ENCODE measurements around the gene SMARCD2.
"Not testable (repeated sequence)": the region's sequence is repeated elsewhere in the genome, so short reads cannot be mapped to it uniquely, and the experiment has no call there.

SMARCD2 gene

GRCh38 chr17:63853260-63853659 lies 10.8 kb upstream of the SMARCD2 start:
- in situ Hi-C loops (cut with MboI; ENCODE audit: low sequenced_read_pairs): no loop called here

- in situ Hi-C loops (cut with MboI; ENCODE audit: low sequenced_read_pairs): no loop called here
Observed at GRCh38 chr17:63850401-63850800, 7.9 kb upstream of the SMARCD2 start.

- in situ Hi-C loops (cut with MboI; ENCODE audit: low sequenced_read_pairs): no loop called here
Observed at GRCh38 chr17:63848834-63849689, 6.6 kb upstream of the SMARCD2 start.

GRCh38 chr17:63847525-63848249 lies 5.2 kb upstream of the SMARCD2 start:
- in situ Hi-C loops (cut with MboI; ENCODE audit: low sequenced_read_pairs): no loop called here

GRCh38 chr17:63845509-63845908 lies 3.0 kb upstream of the SMARCD2 start:
- in situ Hi-C loops (cut with MboI; ENCODE audit: low sequenced_read_pairs): no loop called here

- in situ Hi-C loops (cut with MboI; ENCODE audit: low sequenced_read_pairs): no loop called here
Observed at GRCh38 chr17:63843910-63844677, 1.6 kb upstream of the SMARCD2 start.

- in situ Hi-C loops (cut with MboI; ENCODE audit: low sequenced_read_pairs): not testable (repeated sequence)
Observed at GRCh38 chr17:63843387-63843888, 953 bp upstream of the SMARCD2 start.

GRCh38 chr17:63842173-63842539 lies 329 bp downstream of the SMARCD2 start:
- in situ Hi-C loops (cut with MboI; ENCODE audit: low sequenced_read_pairs): no loop called here

GRCh38 chr17:63841350-63842172 lies 924 bp downstream of the SMARCD2 start:
- in situ Hi-C loops (cut with MboI; ENCODE audit: low sequenced_read_pairs): no loop called here

- in situ Hi-C loops (cut with MboI; ENCODE audit: low sequenced_read_pairs): no loop called here
Observed at GRCh38 chr17:63840591-63841349, 1.7 kb downstream of the SMARCD2 start.

- in situ Hi-C loops (cut with MboI; ENCODE audit: low sequenced_read_pairs): no loop called here
Observed at GRCh38 chr17:63838631-63839171, 3.8 kb downstream of the SMARCD2 start.

- in situ Hi-C loops (cut with MboI; ENCODE audit: low sequenced_read_pairs): no loop called here
Observed at GRCh38 chr17:63837962-63838600, 4.4 kb downstream of the SMARCD2 start.

GRCh38 chr17:63837480-63837879 lies 5.0 kb downstream of the SMARCD2 start:
- in situ Hi-C loops (cut with MboI; ENCODE audit: low sequenced_read_pairs): no loop called here

GRCh38 chr17:63836811-63837210 lies 5.7 kb downstream of the SMARCD2 start:
- in situ Hi-C loops (cut with MboI; ENCODE audit: low sequenced_read_pairs): no loop called here

- in situ Hi-C loops (cut with MboI; ENCODE audit: low sequenced_read_pairs): no loop called here
Observed at GRCh38 chr17:63835167-63835720, 7.2 kb downstream of the SMARCD2 start.

GRCh38 chr17:63834431-63835166 lies 7.9 kb downstream of the SMARCD2 start:
- in situ Hi-C loops (cut with MboI; ENCODE audit: low sequenced_read_pairs): no loop called here

GRCh38 chr17:63833741-63834373 lies 8.6 kb downstream of the SMARCD2 start:
- in situ Hi-C loops (cut with MboI; ENCODE audit: low sequenced_read_pairs): no loop called here

All from HL-60/S4 treated with phorbol 12-myristate 13-acetate at 8.2 ng/mL for 4 days and 3 days (cell line).